Tibial nerve (tissue), 4 donors: Measurements from ENCODE around the gene GALNTL6.

ENCODE experiments used
- EP300 ChIP-seq, 2 donors: sonication (generic); formaldehyde crosslinking; IDR thresholded peaks; one replicate each; pipeline ENCODE4 v1.6.1; 2017; ENCODE audit warnings: antibody characterized with exemption in 2 of 2, mild to moderate bottlenecking in 1 of 2
- POLR2A ChIP-seq, 2 donors: fragments of 450-650 bp; IDR thresholded peaks; one replicate each; pipeline ENCODE4 v1.6.1; 2017; ENCODE audit warnings: antibody characterized with exemption in 2 of 2, mild to moderate bottlenecking in 2 of 2, moderate library complexity in 2 of 2
- TF ChIP-seq, protein P1 (sequence below), 5 experiments: fragments of 200-600 bp in 3 of 5; fragments of 450-650 bp in 2 of 5; sonication (generic) in 3 of 5; IDR thresholded peaks; one replicate each; pipeline ENCODE4 v1.5.1; 2016 to 2019; ENCODE audit warnings: antibody characterized with exemption in 5 of 5, mild to moderate bottlenecking in 3 of 5, moderate library complexity in 2 of 5

DNA sequence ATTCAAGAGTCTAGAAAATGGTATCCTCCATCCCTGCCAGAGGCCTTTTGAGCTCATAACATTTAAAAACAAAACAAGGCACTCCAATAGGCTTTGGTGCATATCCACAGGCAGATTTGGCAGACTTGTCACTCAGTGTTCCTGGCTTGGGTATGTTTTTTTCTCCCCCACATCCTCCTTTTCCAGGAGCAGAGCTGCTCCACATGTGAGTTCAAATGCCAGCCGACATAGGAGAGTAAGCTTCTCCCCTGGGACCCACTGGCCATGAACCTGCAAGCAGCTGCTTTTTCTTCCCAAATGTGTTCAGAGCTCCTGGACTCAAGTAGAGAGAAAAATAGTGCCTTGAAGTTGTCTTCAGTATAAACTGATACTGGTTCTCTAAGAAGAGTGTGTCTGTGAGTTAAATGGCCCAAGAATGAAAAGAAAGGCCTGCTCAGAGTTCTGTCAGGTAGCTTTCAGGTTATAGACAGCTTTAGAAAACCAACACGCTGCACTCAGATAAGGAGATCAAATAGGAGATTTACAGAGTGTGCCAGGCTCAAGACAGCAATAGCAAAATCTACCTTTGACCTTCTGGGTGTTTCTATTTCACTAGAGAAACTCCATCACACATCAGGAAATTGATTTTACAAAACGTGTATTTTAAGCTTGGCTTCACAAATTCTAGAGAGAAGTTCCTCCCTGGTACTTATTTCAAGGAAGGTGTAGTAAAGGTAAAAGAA, 1192.9 kb downstream of the GALNTL6 start:
- TF ChIP-seq, protein P1, sequence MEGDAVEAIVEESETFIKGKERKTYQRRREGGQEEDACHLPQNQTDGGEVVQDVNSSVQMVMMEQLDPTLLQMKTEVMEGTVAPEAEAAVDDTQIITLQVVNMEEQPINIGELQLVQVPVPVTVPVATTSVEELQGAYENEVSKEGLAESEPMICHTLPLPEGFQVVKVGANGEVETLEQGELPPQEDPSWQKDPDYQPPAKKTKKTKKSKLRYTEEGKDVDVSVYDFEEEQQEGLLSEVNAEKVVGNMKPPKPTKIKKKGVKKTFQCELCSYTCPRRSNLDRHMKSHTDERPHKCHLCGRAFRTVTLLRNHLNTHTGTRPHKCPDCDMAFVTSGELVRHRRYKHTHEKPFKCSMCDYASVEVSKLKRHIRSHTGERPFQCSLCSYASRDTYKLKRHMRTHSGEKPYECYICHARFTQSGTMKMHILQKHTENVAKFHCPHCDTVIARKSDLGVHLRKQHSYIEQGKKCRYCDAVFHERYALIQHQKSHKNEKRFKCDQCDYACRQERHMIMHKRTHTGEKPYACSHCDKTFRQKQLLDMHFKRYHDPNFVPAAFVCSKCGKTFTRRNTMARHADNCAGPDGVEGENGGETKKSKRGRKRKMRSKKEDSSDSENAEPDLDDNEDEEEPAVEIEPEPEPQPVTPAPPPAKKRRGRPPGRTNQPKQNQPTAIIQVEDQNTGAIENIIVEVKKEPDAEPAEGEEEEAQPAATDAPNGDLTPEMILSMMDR (IDR thresholded peaks at IDR 0.05): no peak
- TF ChIP-seq POLR2A (IDR thresholded peaks at IDR 0.05): no peak
- no peak for TF ChIP-seq EP300 (IDR thresholded peaks at IDR 0.05)
